ENCODE results near the gene EIF3A.
"Not testable (repeated sequence)": the region's sequence is repeated elsewhere in the genome, so short reads cannot be mapped to it uniquely, and the experiment has no call there.

Gene EIF3A

GRCh38 chr10:119080521-119081259 lies at the start of gene EIF3A:
TSS of gene EIF3A (minus strand) at chr10:119080817. CDS start at chr10:119080676, 141 bp downstream.
- no peak for FAIRE-seq

- no peak for FAIRE-seq
Measured at GRCh38 chr10:119129721-119130120, 49.1 kb upstream of the EIF3A start.

- no peak for FAIRE-seq
Measured at GRCh38 chr10:119125942-119126341, 45.3 kb upstream of the EIF3A start.

DNA sequence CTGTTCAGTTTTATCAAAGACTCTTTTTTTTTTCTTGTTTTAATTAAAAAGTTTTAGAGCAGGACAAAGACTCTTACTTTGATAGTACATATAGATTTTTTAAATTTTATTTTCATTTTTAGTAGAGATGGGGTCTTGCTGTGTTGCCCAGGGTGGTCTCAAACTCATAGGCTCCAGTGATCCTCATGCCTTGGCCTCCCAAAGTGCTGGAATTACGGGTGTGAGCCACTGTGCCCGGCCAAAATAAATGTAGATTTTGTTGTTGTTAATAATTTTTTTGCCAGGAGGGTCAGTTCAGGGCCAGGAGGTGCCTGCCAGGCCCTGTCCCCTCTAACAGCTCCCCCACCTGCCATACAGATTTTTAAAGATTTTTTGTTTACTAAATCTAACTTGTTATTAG lies 40.3 kb upstream of the EIF3A start:
- no peak for FAIRE-seq

- no peak for FAIRE-seq
Measured at GRCh38 chr10:119120413-119120867, 39.8 kb upstream of the EIF3A start.

DNA sequence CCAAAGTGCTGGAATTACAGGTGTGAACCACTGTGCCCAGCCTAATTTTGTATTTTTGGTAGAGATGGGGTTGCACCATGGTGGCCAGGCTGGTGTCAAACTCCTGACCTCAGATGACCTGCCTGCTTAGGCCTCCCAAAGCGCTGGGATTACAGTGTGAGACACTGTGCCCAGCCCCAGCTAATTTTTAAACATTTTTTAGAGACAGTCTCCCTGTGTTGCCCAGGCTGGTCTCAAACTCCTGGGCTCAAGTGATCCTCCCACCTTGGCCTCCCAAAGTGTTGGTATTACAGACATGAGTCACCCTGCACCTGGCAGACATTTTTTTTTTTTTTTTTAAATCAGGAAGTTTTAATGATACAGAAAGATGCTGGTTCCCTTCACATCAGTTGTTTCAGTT lies 38.8 kb upstream of the EIF3A start:
- no peak for FAIRE-seq

- FAIRE-seq, result no peak
Measured at GRCh38 chr10:119118231-119118630, 37.6 kb upstream of the EIF3A start.

- no peak for FAIRE-seq
Measured at GRCh38 chr10:119116326-119116951, 35.8 kb upstream of the EIF3A start.

GRCh38 chr10:119115926-119116325 lies 35.3 kb upstream of the EIF3A start:
- FAIRE-seq, result no peak

DNA sequence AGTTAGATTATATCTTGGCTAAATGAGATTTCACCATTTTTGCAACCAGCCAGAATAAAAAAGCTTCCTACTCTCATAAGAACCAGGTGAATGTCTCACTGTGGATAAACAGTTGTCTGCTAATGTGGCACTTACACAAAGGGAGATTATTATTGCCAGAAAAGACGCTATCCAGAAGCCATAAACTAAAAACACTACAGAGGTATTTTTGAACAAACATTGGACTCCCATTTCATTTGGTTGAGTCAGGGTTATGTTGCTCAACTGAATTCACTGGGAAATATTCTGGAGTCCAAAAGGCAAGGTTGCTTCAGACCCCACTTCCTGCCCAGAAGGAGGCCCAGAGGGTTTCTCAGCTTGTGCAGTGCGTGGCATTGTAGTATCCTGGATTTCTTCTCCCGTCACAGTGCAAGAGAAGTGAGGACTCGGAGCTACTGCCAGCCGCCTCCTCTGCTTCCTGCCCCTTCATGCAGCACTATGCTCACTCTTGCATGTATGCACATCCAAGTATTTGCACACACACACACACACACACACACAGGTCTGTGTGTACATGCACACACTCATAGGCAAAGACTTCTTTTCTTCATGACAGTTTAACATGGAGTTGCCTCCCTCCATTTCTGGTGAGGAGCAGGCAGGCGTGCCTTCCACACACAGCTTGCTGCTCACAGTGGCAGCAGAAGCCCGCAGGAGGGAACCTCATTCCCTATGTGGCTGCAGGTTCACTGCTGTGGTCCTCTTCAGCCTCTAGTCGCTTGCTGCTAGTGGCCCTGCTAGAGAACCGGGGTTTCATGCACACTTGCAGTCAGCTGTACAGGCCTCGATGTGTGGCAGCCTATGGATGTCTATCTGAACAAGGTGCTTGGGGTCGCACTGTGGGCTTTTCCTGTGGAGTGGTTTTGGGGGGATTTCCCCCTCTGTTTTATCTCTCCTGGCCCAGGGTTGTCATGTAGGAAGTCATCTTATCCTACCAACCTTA lies 33.4 kb upstream of the EIF3A start:
- no peak for FAIRE-seq

DNA sequence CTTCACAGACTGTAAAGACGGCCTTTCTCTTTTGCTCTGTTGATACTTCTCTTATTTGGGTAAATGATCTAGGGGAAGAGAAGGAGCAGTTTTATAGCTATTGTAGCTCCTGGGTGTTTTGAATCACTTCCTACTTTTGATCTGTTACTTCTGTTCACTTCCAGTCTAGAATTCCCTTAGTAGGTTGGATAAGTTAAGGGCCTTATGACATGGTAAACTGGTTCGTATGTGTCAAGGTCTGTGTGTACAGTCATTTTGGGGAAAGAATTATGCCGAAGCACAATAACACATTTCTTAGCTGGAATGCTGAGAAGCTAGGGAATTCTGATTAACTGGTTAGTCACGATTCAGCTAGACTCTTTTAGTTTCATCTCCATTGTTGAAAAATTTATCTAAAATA lies 31.4 kb upstream of the EIF3A start:
- no peak for FAIRE-seq

DNA sequence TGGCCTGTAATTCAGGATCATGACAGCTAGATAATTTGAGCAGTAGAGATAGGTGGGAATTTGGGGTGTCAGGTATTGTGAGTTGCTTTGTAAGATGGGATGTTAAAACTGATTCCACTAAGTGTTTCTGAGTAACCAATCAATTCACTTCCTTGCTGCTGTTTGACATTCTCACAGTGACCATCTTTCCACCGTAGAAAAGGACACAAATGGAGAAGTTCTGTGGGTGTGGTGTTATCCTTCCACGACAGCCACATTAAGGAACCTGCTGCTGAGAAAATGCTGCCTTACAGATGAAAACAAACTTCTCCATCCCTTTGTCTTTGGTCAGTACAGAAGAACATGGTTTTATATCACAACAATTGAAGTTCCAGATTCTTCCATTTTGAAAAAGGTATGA lies 27.2 kb upstream of the EIF3A start:
- not testable (repeated sequence) for FAIRE-seq

DNA sequence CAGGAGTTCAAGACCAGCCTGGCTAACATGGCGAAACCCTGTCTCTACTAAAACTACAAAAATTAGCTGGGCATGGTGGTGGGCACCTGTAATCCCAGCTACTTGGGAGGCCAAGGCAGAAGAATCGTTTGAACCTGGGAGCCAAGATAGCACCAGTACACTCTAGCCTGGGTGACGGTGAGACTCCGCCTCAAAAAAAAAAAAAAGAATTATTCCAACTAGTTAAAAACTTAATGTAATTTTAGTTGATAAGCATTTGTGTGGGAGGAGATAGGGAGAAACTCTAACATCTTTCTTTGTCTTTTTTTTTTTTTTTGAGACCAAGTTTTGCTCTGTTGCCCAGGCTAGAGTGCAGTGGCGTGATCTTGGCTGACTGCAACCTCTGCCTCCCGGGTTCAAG lies 26.5 kb upstream of the EIF3A start:
- not testable (repeated sequence) for FAIRE-seq

DNA sequence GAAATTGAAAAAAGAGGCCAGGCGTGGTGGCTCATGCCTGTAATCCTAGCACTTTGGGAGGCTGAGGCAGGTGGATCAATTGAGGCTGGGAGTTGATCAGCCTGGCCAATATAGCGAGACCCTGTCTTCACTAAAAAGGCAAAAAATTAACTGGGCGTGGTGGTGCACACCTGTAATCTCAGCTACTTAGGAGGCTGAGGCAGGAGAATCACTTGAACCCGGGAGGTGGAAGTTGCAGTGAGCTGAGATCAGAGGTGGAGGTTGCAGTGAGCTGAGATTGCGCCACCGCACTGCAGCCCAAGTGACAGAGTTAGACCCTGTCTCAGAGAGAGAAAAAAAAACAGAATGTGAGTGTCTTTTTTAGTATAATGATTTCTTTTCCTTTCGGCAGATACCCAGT lies 25.3 kb upstream of the EIF3A start:
- FAIRE-seq, result not testable (repeated sequence)

DNA sequence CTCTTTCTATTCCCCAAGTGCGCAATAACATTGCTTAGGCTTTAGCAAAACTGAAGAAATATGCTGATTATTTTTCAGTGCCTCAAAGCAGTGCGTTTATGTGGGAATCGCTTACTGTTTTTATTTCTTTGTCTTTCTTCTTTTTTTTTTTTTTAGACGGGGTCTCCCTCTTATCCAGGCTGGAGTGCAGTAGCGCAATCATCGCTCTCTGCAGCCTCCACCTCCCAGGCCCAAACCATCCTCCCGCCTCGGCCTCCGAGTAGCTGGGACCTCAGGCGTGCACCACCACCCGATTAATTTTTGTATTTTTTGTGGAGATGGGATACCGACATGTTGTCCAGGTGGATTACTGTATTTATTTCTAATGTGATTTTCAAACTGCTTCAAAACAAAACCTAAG lies 24.5 kb upstream of the EIF3A start:
- no peak for FAIRE-seq

GRCh38 chr10:119104654-119105015 lies 24.0 kb upstream of the EIF3A start:
- FAIRE-seq, result no peak

GRCh38 chr10:119103903-119104653 lies 23.5 kb upstream of the EIF3A start, which contains the start of gene DENND10:
TSS of gene DENND10 (plus strand) at chr10:119104113. CDS start at chr10:119104143, 30 bp downstream.
- no peak for FAIRE-seq

DNA sequence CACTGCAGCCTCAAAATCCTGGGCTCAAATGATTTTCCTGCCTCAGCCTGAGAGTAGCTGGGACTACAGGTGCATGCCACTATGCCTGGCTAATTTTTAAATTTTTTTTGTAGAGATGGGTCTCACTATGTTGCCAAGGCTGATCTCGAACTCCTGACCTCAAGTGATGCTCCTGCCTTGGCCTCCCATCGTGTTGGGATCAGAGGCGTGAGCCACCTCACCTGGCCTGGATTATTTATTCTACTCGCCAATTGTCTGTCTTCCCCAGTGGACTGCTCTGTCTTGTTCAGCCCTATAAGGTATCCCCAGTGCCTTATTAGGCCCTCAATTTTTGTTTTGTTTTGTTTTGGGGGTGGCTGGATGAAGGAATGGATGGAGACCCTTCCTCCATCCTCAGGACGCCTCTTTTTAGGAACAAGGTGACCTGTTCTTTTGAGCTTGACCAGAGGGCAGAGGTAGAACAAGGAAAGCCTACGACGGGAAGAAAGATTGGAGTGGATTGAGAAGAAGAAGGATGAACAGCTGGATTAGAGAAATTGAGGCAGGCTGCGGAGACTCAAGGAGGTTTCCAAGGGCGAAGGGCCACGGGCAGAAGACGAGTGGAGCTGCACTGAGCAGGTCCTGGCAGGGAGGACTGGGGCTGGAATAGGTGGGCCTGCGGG lies 22.8 kb upstream of the EIF3A start:
- no peak for FAIRE-seq

- FAIRE-seq, result no peak
Measured at GRCh38 chr10:119101366-119102098, 20.9 kb upstream of the EIF3A start.

DNA sequence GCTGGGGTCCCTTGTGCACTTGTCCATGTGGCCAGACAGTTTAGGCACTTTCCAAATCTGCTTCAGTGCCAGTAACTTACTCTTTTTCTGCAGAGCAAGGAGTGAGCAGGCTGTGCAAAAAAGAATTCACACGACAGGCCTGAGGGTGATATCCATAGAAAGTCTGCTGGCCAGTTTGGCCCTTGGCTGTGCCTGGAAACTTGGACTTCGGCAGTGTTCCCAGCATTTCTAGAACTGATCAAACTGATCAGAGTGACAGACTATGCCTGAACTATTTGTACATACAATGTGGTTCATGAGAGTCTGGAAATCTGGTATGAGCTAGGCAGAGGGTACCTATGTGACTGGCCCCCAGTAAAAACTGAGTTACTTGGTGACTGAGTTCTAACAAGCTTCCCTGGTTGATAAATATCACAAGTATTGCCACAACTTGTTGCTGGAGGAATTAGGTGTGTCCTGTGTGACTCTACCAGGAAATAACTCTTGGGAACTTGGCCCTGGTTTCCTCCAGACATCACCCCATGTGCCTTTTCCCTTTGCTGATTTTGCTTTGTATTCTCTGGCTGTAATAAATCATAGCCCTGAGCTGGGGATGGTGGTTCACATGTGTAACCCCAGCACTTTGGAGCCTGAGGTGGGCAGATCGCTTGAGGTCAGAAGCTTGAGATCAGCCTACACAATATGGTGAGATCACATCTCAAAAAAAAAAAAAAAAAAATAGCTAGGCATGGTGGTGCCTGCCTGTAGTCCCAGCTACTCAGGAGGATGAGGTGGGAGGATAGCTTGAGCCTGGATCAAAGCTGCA lies 20.0 kb upstream of the EIF3A start:
- no peak for FAIRE-seq

Data from colon (tissue), 2 donors.